GM23338 (cell line): Measurements from ENCODE around the gene ALG9. TPM values are rescaled to one million over a fixed set of nuclear protein-coding genes. Genes with fewer than 3 reads are reported as not detected.

Source experiments
- ATAC-seq: fragments of 200-7000 bp; cut with Tn5 transposase; 3 replicates; pipeline ENCODE4 v1.9.1; 2020
- DNase-seq: peaks from one replicate; pipeline ENCODE4 v3.0.0-alpha.2; 2015; ENCODE audit warnings: low spot score
- H2AFZ ChIP-seq: fragments of 200-600 bp; sonication (generic); 2 replicates; pipeline ENCODE4 v1.8.0; 2016; ENCODE audit warnings: antibody characterized with exemption, mild to moderate bottlenecking, moderate library complexity
- H3F3A ChIP-seq: fragments of 200-600 bp; sonication (generic); replicated peaks from 2 replicates; pipeline ENCODE4 v1.8.0; 2017; ENCODE audit warnings: antibody characterized with exemption, mixed run types, low read depth
- H3K27ac ChIP-seq: fragments of 200-600 bp; sonication (generic); 2 replicates; pipeline ENCODE4 v1.6.1; 2016; ENCODE audit warnings: low read depth
- H3K27me3 ChIP-seq: fragments of 200-600 bp; sonication (generic); 2 replicates; pipeline ENCODE4 v1.8.0; 2016; ENCODE audit warnings: mild to moderate bottlenecking, mixed run types, moderate library complexity; ENCODE audit not compliant: insufficient read depth
- H3K36me3 ChIP-seq: fragments of 200-600 bp; sonication (generic); 2 replicates; pipeline ENCODE4 v1.8.0; 2016; ENCODE audit warnings: mild to moderate bottlenecking; ENCODE audit not compliant: insufficient read depth
- H3K4me1 ChIP-seq: fragments of 200-600 bp; sonication (generic); 2 replicates; pipeline ENCODE4 v1.8.0; 2016; ENCODE audit warnings: mild to moderate bottlenecking, moderate library complexity; ENCODE audit not compliant: insufficient read depth
- H3K4me2 ChIP-seq: fragments of 200-600 bp; sonication (generic); 2 replicates; pipeline ENCODE4 v1.7.1; 2017; ENCODE audit warnings: mixed run types
- H3K4me3 ChIP-seq: fragments of 200-600 bp; sonication (generic); 2 replicates; pipeline ENCODE4 v1.6.1; 2016; ENCODE audit warnings: mixed run types
- H3K79me2 ChIP-seq: fragments of 200-600 bp; sonication (generic); replicated peaks from 2 replicates; pipeline ENCODE4 v1.8.0; 2017; ENCODE audit warnings: mild to moderate bottlenecking; ENCODE audit not compliant: insufficient read depth
- H3K9me2 ChIP-seq: fragments of 200-600 bp; sonication (generic); 2 replicates; pipeline ENCODE4 v1.8.0; 2017; ENCODE audit not compliant: insufficient read depth
- H4K20me1 ChIP-seq: fragments of 200-600 bp; sonication (generic); replicated peaks from 2 replicates; pipeline ENCODE4 v1.8.0; 2017; ENCODE audit warnings: mild to moderate bottlenecking; ENCODE audit not compliant: insufficient read depth
- H3K27ac Mint-ChIP-seq: 2 replicates; pipeline ENCODE4 v1.8.0; 2020; ENCODE audit warnings: inconsistent platforms, mild to moderate bottlenecking, moderate library complexity, mixed read lengths
- H3K27me3 Mint-ChIP-seq: 3 replicates; pipeline ENCODE4 v1.8.0; 2022; ENCODE audit warnings: low read depth, mild to moderate bottlenecking, moderate library complexity, mixed read lengths, inconsistent platforms; ENCODE audit not compliant: insufficient read depth, poor library complexity
- H3K36me3 Mint-ChIP-seq: 3 replicates; pipeline ENCODE4 v1.8.0; 2021; ENCODE audit warnings: low read depth, mild to moderate bottlenecking, inconsistent platforms, moderate library complexity, mixed read lengths
- H3K4me1 Mint-ChIP-seq: 3 replicates; pipeline ENCODE4 v1.8.0; 2020; ENCODE audit warnings: mild to moderate bottlenecking, inconsistent platforms, mixed read lengths
- H3K4me3 Mint-ChIP-seq: 3 replicates; pipeline ENCODE4 v1.8.0; 2021; ENCODE audit warnings: moderate library complexity, mild to moderate bottlenecking, inconsistent platforms, mixed read lengths
- H3K9me3 Mint-ChIP-seq: 3 replicates; pipeline ENCODE4 v1.8.0; 2020; ENCODE audit warnings: moderate library complexity, mild to moderate bottlenecking, inconsistent platforms, mixed read lengths
- CREB1 ChIP-seq: fragments of 250-450 bp; sonication (Bioruptor Pico); IDR thresholded peaks from 2 replicates; pipeline ENCODE4 v1.5.0; 2020; ENCODE audit warnings: low read depth, mild to moderate bottlenecking, moderate library complexity
- EZH2 ChIP-seq: fragments of 200-600 bp; sonication (generic); IDR thresholded peaks from one replicate; pipeline ENCODE4 v1.8.0; 2017; ENCODE audit warnings: antibody characterized with exemption, mild to moderate bottlenecking, low read depth; ENCODE audit not compliant: unreplicated experiment
- EZH2phosphoT487 ChIP-seq: fragments of 200-600 bp; sonication (generic); IDR thresholded peaks from one replicate; pipeline ENCODE4 v1.8.1; 2018; ENCODE audit warnings: antibody characterized with exemption; ENCODE audit not compliant: unreplicated experiment
- JUNB ChIP-seq: IDR thresholded peaks from one replicate; pipeline ENCODE4 v1.6.1; 2016; ENCODE audit warnings: antibody characterized with exemption; ENCODE audit not compliant: unreplicated experiment
- NANOG ChIP-seq: IDR thresholded peaks from 2 replicates; pipeline ENCODE4 v1.6.1; 2016; ENCODE audit warnings: antibody characterized with exemption, borderline replicate concordance
- POLR2AphosphoS5 ChIP-seq: IDR thresholded peaks from 2 replicates; pipeline ENCODE4 v1.6.1; 2016; ENCODE audit warnings: antibody characterized with exemption, low read depth
- STAT1 ChIP-seq: IDR thresholded peaks from one replicate; pipeline ENCODE4 v1.6.1; 2016; ENCODE audit warnings: antibody characterized with exemption; ENCODE audit not compliant: unreplicated experiment
- ZNF114 ChIP-seq: fragments of 250-450 bp; sonication (Bioruptor Pico); IDR thresholded peaks from 2 replicates; pipeline ENCODE4 v1.5.0; 2020; ENCODE audit warnings: mild to moderate bottlenecking, moderate library complexity
- ZNF331 ChIP-seq: fragments of 250-450 bp; sonication (Bioruptor Pico); IDR thresholded peaks from 2 replicates; pipeline ENCODE4 v1.5.0; 2020; ENCODE audit warnings: low read depth, mild to moderate bottlenecking, moderate library complexity
- ZNF462 ChIP-seq: fragments of 250-450 bp; sonication (Bioruptor Pico); IDR thresholded peaks from 2 replicates; pipeline ENCODE4 v1.5.0; 2020; ENCODE audit warnings: mild to moderate bottlenecking, moderate library complexity
- polyA plus RNA-seq: library from polyadenylated mRNA; unstranded; fragments of >200 nt; fragmentation: Nextera tagmentation; extraction: Ambion mirVana; gene quantifications from 2 replicates; pipeline ENCODE4 v1.2.1, GENCODE V29; 2016
- total RNA-seq: library from RNA; depleted of rRNA; stranded (reverse); fragments of >200 nt; shearing (Covaris generic); gene quantifications from 2 replicates; pipeline ENCODE4 v1.2.3, GENCODE V29; 2014
- TF ChIP-seq, protein P1 (sequence below): IDR thresholded peaks from 2 replicates; pipeline ENCODE4 v1.6.1; 2016; ENCODE audit warnings: antibody characterized with exemption
- TF ChIP-seq, protein P2 (sequence below), 2 experiments: fragments of 200-600 bp in 1 of 2; sonication (generic) in 1 of 2; conservative IDR thresholded peaks; 2 replicates each; pipeline versions ENCODE4 v1.5.1 to v1.6.1; 2016 to 2017; ENCODE audit warnings: antibody characterized with exemption in 2 of 2, low read depth in 2 of 2, mild to moderate bottlenecking in 2 of 2, moderate library complexity in 1 of 2
- TF ChIP-seq, protein P3 (sequence below): IDR thresholded peaks from one replicate; pipeline ENCODE4 v1.6.1; 2018; ENCODE audit warnings: antibody characterized with exemption; ENCODE audit not compliant: unreplicated experiment

The ALG9 gene
- total and polyA plus RNA-seq, 2 experiments from 2014 or later: 25.4 to 31.1 TPM

- Histone ChIP-seq H3K27ac (no peak overlapping the region), H3K9me2 (no peaks in the 10 kb centered on the region), H3K27me3 (no peaks in the 10 kb centered on the region), H2AFZ (no peak overlapping the region), H3F3A (no peaks in the 10 kb centered on the region), H3K36me3 (no peaks in the 10 kb centered on the region), H3K4me2 (no peak overlapping the region), H3K79me2 (no peaks in the 10 kb centered on the region), H3K4me1 (no peaks in the 10 kb centered on the region), H3K4me3 (no peak overlapping the region), H4K20me1 (no peaks in the 10 kb centered on the region)
- no peaks in the 10 kb centered on the region for H3K27me3 Mint-ChIP-seq
- ATAC-seq (no peak), DNase-seq (no peak)
- no peaks in the 10 kb centered on the region for H3K9me3 Mint-ChIP-seq
- TF ChIP-seq ZNF331 (CRISPR knock-in tag): no peak
- no peak for TF ChIP-seq ZNF114 (CRISPR knock-in tag)
- no peak for TF ChIP-seq ZNF462
- TF ChIP-seq CREB1: no peak
- TF ChIP-seq NANOG: no peak
- TF ChIP-seq JUNB: no peak
- TF ChIP-seq, protein P1, sequence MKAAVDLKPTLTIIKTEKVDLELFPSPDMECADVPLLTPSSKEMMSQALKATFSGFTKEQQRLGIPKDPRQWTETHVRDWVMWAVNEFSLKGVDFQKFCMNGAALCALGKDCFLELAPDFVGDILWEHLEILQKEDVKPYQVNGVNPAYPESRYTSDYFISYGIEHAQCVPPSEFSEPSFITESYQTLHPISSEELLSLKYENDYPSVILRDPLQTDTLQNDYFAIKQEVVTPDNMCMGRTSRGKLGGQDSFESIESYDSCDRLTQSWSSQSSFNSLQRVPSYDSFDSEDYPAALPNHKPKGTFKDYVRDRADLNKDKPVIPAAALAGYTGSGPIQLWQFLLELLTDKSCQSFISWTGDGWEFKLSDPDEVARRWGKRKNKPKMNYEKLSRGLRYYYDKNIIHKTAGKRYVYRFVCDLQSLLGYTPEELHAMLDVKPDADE: no peak
- TF ChIP-seq POLR2AphosphoS5: no peak
- no peak for TF ChIP-seq STAT1
- no peak for TF ChIP-seq EZH2
- TF ChIP-seq, protein P2, sequence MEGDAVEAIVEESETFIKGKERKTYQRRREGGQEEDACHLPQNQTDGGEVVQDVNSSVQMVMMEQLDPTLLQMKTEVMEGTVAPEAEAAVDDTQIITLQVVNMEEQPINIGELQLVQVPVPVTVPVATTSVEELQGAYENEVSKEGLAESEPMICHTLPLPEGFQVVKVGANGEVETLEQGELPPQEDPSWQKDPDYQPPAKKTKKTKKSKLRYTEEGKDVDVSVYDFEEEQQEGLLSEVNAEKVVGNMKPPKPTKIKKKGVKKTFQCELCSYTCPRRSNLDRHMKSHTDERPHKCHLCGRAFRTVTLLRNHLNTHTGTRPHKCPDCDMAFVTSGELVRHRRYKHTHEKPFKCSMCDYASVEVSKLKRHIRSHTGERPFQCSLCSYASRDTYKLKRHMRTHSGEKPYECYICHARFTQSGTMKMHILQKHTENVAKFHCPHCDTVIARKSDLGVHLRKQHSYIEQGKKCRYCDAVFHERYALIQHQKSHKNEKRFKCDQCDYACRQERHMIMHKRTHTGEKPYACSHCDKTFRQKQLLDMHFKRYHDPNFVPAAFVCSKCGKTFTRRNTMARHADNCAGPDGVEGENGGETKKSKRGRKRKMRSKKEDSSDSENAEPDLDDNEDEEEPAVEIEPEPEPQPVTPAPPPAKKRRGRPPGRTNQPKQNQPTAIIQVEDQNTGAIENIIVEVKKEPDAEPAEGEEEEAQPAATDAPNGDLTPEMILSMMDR (conservative IDR thresholded peaks at IDR 0.05; ENCODE audit: low read depth in 2 of 2): no peak
- TF ChIP-seq, protein P3, sequence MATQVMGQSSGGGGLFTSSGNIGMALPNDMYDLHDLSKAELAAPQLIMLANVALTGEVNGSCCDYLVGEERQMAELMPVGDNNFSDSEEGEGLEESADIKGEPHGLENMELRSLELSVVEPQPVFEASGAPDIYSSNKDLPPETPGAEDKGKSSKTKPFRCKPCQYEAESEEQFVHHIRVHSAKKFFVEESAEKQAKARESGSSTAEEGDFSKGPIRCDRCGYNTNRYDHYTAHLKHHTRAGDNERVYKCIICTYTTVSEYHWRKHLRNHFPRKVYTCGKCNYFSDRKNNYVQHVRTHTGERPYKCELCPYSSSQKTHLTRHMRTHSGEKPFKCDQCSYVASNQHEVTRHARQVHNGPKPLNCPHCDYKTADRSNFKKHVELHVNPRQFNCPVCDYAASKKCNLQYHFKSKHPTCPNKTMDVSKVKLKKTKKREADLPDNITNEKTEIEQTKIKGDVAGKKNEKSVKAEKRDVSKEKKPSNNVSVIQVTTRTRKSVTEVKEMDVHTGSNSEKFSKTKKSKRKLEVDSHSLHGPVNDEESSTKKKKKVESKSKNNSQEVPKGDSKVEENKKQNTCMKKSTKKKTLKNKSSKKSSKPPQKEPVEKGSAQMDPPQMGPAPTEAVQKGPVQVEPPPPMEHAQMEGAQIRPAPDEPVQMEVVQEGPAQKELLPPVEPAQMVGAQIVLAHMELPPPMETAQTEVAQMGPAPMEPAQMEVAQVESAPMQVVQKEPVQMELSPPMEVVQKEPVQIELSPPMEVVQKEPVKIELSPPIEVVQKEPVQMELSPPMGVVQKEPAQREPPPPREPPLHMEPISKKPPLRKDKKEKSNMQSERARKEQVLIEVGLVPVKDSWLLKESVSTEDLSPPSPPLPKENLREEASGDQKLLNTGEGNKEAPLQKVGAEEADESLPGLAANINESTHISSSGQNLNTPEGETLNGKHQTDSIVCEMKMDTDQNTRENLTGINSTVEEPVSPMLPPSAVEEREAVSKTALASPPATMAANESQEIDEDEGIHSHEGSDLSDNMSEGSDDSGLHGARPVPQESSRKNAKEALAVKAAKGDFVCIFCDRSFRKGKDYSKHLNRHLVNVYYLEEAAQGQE: no peak
- no peak for TF ChIP-seq EZH2phosphoT487
- H3K27ac Mint-ChIP-seq: no peak overlapping the region
- no peak overlapping the region for H3K4me3 Mint-ChIP-seq
- H3K4me1 Mint-ChIP-seq: peaks cover 12% of the 10 kb centered on the region
- peaks cover 7% of the 10 kb centered on the region; the same call in 1 of the 3 replicates for H3K36me3 Mint-ChIP-seq
Measured at GRCh38 chr11:111849631-111850030, 21.8 kb downstream of the ALG9 start.
